HG03565 (cell line): ENCODE data around the gene SMIM44.
"Not testable (repeated sequence)": the region's sequence is repeated elsewhere in the genome, so short reads cannot be mapped to it uniquely, and the experiment has no call there.

Source experiments
- ATAC-seq: cut with Tn5 transposase; IDR thresholded peaks from one replicate; pipeline ENCODE4 v1.9.1; 2021; ENCODE audit warnings: mild to moderate bottlenecking, moderate library complexity; ENCODE audit not compliant: unreplicated experiment

The SMIM44 gene

DNA sequence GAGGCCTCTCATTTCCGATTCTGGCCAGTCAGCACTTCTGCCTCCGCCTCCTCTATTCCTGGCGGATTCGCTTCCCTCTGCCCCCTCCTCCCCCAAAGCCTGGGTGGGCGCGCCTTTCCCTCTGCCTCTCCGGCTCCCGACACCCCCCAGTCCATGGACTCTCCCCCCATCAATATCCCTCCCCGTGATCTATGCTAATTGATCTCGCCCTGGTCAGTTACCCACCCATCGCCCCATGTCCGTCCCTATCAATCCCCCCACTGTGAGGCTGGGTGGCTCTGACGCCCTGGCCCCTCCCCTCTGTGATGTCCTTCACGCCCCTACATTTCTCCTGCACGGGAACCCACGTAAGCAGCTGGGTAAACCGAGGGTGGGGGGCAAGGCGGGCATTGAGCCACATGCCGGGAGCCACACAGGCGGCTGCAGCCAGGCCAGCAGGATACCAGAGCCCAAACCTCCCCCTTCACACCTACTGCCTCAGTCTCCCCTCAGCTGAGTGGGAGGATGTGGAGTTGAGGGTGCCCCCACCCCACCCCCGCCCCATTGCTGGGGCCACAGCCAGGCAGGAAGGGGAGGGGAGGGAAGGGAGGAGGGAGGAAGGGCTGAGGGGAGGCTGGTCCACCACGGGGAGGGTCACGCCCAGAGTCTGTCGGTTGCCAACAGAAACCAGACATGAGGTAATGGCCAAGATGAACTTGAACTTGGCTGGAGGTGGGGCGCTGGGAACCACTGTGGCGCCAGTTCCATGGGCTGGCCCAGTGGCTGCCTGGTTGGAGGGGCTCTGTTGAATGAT lies 24.0 kb downstream of the SMIM44 start:
- ATAC-seq: no peak

DNA sequence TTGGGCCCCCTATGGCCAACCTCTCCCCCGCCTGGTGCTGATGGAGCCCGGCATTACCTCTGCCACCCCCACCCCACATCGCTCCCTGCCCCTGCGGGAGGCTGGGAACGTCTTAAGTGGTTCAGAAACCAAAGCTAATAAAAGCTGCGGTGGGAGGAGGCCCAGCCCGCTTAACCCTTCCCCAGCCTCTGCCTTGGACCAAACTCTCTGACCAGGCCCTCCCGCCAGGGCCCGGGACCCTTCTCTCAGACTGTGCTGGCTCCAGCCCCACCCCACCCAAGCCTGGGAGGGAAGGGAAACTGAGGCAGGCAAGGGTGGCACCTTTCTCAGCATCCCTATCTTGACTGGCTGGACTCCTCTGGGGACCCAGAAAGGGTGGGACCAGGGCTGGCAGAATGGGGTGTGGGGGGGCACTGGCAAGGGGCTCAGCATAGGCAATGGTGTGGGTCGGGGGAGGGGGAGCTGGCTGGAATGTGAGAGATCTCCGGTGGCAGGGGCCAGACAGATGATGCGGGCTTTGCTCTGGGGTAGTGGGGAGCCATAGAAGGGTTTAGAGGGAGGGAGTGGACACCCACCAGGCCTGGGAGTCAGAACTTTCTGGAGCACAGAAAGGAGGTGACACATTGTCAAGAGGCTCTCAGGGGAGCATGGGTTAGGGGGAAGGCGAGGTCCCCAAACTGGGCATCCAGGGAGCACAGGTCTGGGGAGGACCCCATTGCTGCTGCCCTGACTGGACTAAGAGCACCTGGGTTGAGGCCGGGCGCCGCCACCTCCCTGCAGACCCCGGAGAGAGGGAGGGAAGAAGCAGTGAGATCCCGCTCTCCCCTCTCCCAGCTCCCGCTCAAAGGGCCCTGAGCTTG lies 24.8 kb downstream of the SMIM44 start:
- ATAC-seq: no peak

DNA sequence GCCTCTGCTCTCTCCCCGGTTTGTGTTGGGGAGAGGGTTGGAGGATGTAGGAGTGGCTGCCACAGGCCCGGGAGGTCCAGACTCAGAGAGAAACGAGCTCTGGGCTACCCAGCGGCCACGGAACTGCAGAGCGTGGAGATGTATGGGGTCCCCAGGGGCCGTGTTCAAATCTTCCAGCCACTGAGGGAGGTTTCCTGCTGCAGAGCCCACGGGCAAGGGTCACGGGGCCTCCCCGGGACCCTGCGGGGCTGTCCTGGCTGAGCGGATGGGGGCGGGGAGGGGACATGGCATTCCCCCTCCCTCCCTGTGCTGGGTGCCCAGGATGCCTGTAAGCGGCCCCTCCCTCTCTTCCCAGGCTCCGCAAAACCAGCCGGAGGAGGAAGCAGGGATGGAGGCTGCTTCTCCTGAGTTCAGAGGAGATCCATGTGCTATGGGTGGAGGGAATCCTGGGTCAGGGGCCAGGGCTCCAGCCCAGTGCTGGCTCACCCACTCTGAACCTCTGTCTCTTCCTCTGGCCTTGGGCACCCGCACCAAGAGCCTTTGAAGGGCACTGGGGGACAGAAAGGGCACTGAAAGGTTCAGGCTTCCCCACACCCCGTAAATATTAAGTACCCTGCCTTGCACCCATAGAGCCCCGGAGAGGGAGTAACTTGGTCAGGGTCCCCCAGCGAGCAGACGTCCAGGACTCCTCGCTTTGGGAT lies 25.6 kb downstream of the SMIM44 start:
- no peak for ATAC-seq

DNA sequence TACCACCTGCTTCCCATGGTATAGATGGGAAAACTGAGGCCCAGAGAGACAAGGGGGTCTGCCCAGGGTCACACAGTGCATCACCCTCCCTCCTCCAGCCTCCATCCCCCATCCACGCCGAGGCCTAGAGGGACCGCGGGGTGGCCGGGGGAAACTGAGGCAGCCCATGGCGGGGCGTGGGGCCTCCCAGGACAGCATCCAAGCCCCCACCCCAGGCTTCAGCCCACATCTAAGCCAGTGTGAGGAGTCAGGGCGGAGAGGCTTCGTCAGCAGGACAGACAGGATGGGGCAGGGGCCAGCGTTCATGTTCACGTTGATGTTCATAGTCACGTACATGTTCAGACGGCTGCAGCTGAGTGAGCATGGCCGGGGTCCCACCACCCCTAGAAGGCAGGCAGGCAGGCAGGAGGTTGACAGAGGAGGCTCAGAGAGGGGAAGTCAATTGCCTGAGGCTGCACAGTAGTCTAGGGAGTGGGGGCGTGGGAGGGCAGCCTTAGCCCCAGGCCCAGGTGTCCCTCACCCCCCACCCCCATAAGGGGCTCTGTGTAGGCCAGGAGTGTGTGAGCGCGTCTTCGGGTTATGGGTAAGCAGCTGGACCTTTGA lies 26.2 kb downstream of the SMIM44 start:
- no peak for ATAC-seq

DNA sequence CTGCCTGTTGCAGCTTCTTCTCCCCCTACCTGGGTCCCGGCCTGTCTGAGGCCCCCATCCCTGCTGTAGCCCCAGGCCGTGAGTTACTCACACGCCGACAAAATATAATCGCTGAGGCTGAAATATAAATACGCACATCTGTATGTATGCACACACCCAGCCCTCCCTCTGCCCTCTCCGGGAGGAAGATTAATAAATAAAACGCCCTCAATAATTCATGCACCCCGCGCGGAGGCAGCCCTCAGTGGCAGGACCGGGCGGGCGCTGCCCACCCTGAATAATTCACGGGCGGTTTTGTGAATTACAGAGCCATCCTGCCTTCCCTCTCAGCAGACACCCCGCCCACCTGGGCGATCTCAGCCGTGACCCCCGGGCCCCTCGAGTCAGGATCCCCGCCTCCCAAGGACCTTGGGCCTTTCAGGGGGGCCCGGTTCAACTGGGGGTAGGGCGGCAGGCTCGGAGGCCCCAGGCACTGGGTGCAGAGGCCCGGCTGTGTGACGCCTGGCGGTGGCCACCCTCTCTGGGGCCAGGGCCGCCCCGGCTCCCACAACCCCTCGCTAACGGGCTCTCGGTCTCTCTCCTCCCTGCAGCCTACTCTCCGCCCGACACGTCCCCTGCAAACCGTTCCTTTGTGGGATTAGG lies 27.2 kb downstream of the SMIM44 start:
- ATAC-seq: no peak

DNA sequence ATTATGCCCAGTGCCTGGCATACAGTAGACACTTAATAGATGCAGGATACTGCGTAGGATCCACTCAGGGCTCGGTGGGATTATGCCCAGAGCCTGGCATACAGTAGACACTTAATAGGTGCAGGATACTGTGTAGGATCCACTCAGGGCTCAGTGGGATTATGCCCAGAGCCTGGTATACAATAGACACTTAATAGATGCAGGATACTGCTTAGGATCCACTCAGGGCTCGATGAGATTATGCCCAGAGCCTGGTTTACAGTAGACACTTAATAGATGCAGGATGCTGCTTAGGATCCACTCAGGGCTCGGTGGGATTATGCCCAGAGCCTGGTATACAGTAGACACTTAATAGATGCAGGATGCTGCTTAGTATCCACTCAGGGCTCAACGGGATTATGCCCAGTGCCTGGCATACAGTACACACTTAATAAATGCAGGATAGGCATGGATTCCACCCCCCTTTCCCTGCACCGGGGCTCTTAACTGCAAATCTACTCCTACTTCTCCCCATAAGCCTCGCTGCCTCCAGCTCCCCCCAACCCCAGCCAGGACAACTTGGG lies 27.8 kb downstream of the SMIM44 start:
- no peak for ATAC-seq

DNA sequence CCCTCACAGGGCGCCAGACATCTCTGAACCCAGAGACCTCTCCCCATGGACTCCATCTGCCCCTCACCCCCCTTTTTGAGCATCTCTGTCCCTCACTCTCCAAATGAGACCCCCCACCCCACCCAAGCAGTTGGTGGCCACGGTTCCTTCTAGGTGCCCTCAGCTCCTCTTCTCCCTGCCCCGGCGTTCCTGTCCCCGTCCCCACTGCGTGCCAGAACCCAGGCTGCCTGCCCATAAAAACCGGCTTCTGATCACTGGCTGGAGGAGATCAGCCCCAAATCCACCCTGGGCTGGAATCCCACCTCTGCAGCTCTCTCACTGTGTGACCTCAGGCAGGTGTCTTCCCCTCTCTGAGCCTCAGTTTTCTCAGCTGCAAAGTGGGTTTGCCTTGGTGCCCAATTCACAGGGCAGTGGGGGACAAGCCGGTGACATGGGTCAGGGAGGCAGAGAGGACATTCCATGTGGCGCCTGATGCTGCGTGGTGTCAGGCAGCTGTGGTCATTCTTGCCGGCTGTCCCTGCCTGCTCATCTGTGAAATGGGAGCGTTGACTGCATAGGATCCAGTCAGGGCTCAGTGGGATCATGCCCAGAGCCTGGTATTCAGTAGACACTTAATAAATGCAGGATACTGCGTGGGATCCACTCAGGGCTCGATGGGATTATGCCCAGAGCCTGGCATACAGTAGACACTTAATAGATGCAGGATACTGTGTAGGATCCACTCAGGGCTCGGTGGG lies 28.4 kb downstream of the SMIM44 start:
- ATAC-seq: no peak

DNA sequence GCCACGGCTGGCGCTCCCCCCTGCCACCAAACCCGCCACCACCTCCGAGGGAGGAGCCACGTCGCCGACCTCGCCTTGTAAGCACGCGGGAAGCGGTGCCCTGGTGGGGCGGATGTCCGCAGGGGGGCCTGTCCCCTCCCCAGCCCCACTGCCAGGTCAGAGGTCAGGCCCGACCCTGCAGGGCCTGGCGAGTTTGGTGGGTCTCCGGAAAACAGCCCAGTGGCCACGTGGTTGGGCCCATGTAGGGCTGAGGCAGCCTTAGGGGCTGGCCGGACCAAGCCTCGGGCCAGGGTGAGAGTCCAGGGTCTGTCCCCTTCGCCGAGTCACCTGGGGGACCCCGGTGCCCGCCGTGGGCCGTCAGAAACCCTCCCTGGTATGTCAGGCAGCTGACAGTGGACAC lies 29.4 kb downstream of the SMIM44 start:
- no peak for ATAC-seq

DNA sequence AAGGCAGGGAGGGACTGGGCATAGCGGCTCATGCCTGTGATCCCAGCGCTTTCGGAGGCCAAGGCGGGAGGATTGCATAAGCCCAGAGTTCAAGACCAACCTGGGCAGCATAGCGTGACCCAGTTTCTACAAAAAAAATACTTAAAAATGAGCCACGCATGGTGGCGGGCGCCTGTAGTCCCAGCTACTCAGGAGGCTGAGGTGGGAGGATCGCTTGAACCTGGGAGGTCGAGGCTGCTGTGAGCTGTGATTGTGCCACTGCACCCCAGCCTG lies 30.4 kb downstream of the SMIM44 start:
- ATAC-seq: not testable (repeated sequence)

DNA sequence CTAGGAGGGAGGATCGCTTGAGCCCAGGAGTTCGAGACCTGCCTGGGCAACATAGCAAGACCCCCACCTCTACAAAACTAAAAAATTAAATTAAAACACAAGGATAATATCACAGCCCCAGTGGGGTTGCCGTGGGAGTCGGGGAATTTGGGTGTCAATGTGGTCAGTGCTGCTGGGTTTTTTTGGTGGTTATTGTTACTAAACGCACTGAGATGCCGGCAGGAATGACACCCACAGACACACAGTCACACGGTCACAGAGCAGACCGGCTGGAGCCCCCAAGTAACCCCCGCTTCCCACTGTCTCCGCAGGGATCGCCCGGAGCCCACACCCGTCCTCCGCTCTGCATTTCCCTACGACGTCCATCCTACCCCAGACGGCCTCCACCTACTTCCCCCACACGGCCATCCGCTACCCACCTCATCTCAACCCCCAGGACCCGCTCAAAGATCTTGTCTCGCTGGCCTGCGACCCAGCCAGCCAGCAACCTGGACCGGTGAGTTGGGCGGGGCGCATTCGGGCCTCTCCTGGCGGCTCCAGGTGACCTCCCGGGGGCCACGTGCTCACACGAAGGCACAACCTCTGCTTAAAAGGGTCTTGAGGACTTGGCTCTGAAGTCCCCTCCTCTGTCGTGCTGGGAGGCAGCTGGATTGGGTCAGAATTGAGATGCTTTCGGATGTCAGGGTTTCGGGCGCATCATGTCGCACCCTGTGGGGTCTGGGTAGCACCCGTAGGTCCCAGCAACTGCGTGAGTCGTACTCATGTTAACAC lies 30.9 kb downstream of the SMIM44 start:
- no peak for ATAC-seq

DNA sequence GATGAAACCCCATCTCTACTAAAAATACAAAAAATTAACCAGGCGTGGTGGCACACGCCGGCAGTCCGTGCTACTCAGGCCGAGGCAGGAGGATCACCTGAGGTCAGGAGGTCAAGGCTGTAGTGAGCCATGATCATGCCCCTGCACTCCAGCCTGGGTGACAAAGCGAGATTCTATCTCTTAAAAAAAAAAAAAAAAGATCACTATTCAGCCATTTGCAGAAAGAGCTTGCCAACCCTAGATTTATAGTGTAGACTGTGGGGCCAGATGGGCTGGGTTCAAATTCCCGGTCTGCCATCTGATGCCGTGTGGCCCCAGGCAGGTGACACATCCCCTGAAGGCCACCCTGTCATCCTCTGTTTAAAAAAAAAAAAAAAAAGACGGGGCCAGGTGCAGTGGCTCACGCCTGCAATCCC lies 31.8 kb downstream of the SMIM44 start:
- no peak for ATAC-seq

DNA sequence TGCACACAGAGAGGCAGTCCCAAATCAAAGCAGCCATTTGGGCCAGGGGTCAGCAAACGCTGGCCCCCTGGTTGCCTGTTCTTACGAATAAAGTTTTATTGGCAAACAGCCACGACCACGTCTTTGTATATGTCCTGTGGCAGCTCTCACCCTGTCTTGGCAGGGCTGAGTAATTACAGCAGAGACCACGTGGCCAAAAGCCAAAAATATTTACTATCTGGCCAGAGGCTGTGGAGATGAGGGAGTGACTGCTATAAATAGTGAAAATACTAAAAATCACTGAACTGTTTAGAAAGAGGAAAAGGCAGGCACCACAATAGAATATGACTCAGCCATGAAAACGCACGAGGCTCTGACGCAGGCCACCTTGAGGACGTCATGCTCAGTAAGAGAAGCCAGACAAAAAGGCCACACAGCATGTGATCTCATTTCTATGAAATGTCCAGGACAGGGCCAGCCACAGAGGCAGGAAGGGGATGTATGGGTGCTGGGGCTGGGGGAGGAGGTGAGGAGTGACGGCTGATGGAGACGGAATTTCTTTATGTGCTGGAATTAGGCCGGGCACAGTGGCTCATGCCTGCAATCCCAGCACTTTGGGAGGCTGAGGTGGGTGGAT lies 32.3 kb downstream of the SMIM44 start:
- no peak for ATAC-seq

DNA sequence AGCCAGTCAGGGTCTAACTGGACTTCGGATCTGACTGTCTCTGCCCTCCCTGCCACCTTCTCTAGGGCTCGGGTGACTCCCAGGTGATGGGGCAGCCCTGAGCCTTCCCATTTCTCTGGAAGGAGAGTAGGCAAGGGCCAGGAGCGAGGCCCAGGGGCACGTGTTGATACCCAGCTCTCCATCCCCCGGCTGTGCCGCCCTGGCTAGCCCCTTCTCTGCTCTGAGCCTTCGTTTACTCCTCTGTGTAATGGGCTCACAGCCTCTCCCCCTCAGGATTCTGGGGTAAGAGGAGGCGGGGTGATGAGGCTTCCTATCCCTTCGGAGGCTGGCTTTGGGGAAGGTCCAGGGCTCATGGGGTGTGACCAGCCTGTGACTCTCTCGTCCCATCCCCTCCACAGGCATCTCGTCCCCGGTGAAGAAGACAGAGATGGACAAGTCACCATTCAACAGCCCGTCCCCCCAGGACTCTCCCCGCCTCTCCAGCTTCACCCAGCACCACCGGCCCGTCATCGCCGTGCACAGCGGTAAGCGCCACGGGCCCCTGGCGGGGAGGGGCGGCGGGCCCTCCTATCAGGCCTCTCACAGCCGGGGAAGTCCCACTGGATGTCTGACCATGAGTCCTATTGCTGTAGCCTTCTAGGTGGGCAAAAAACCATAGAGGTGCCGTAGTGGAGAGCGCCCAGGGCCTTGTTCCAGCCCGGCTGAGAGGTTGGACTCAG lies 34.5 kb downstream of the SMIM44 start:
- ATAC-seq: no peak

DNA sequence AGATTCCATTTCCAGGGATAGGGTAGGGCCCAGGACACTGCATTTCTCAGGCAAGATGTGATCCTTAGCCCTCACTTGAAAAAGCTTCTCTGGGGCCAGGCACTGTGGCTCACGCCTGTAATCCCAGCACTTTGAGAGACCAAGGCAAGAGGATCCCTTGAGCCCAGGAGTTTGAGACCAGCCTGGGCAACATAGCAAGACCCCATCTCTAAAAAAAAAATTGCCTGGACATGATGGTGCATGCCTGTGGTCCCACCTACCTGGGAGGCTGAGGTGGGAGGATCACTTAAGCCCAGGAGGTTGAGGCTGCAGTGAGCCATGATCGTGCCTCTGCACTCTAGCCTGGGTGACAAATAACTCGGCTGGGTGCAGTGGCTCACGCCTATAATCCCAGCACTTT lies 36.6 kb downstream of the SMIM44 start:
- ATAC-seq: not testable (repeated sequence)

DNA sequence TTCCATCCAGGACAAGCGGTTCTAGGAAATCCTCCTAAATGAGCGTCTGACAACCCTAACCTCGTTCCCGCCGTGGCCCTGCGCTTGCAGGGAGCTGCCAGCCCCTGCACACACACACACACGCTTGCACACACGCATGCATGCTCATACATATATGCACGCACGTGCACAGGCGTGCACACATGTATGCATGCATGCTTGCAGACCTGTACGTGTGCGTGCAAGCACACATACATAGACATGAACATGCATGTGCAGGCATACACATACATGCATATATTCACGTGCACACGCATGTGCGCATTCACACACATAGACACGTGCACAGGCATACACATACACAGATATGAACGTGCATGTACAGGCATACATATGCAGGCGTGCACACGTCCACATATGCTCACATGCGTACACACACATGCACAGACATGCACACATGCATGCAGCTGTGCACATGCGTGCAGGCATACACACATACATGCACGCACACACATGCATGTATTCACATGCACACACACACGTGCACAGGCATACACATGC lies 38.5 kb downstream of the SMIM44 start:
- no peak for ATAC-seq

DNA sequence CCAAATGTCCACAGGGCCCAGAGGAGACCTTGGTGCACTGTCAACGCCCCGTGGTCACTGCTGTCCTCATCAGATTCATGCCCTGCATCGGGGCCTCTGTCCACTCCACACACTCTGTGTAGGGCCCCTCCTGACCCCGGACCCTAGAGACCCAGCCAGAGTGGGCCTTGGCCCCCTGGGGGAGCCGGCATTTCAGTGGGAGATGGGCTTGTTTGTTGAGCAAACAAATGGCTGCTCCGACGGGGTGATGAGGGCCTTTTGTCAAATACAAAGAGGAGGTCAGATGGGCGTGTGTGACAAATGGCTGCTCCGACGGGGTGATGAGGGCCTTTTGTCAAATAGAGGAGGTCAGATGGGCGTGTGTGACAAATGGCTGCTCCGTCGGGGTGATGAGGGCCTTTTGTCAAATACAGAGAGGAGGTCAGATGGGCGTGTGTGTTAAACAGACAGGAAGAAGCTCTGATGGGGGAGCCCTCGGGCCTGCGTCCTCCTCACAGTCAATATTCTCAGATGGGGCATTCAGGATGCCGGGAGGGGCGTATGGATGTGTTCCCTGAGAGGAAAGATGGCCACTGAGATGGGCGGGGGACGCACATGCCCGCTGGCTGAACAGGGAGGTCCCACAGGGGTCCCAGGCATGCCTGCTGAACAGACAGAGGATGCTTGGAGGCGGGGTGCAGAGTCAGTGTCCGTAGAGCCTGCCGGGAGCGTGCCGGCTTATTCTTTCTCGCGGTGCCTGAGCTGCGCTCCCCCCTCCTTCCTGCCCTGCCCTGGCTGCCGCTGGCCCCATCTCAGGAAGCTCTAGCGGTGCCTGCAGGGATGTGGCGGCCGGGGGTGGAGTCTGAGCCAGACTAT lies 39.2 kb downstream of the SMIM44 start:
- ATAC-seq: no peak
